HepG2 (cell line): Measurements from ENCODE around the gene ACAP3. TPM values are rescaled to one million over a fixed set of nuclear protein-coding genes. Genes with fewer than 3 reads are reported as not detected.

Experiments
- ATAC-seq: fragments of 200-7000 bp; cut with Tn5 transposase; 3 replicates; pipeline ENCODE4 v1.9.1; 2020; ENCODE audit warnings: mild to moderate bottlenecking, moderate library complexity
- BruUV-seq: library from RNA; stranded (reverse); fragments of 400-500 nt; replicated peaks from 2 replicates; lab custom pipeline; 2021; lab: Mats Ljungman, UMichigan
- CTCF ChIA-PET: fragments of 300-600 bp; formaldehyde crosslinking; extraction: SDS; loops from one replicate; lab custom pipeline; 2021; ENCODE audit warnings: low total read pairs, inconsistent platforms, low intra/inter-chr PET ratio; lab: Yijun Ruan, JAX
- POLR2A ChIA-PET: fragments of 350-600 bp; sonication (Branson Sonifier 250); formaldehyde crosslinking; loops from one replicate; lab custom pipeline; 2020; ENCODE audit warnings: antibody characterized with exemption, inconsistent platforms; lab: Yijun Ruan, JAX
- DNase-seq: peaks from one replicate; pipeline ENCODE4 v3.0.0-alpha.2; 2015; ENCODE audit warnings: low spot score
- FAIRE-seq: peaks from 3 replicates; lab custom pipeline; 2011; peaks lifted over from hg19 to GRCh38; lab: Jason Lieb, UNC
- H2AFZ ChIP-seq: one replicate; pipeline ENCODE4 v1.6.1; 2011; ENCODE audit warnings: low read length, inconsistent platforms
- H3K27ac ChIP-seq: fragments of 300-600 bp; 3 replicates; pipeline ENCODE4 v1.8.0; 2011; ENCODE audit warnings: mixed run types, mild to moderate bottlenecking, mixed read lengths, low read length, inconsistent platforms; ENCODE audit not compliant: insufficient read depth; ENCODE audit errors: extremely low read length
- H3K27me3 ChIP-seq, 2 experiments: fragments of 200-600 bp in 1 of 2; 2 replicates in 1 of 2; 3 replicates in 1 of 2; pipeline versions ENCODE4 v1.6.0 to v1.8.0; 2011; ENCODE audit warnings: low read length in 2 of 2, mild to moderate bottlenecking in 2 of 2, moderate library complexity in 2 of 2, inconsistent platforms in 1 of 2; ENCODE audit not compliant: insufficient read depth in 2 of 2, control insufficient read depth in 1 of 2
- H3K36me3 ChIP-seq, 2 experiments: fragments of 200-600 bp in 1 of 2; replicated peaks in 1 of 2; 2 replicates in 1 of 2; 3 replicates in 1 of 2; pipeline versions ENCODE4 v1.5.1 to v1.8.0; 2011; ENCODE audit warnings: low read length in 2 of 2, inconsistent platforms in 1 of 2; ENCODE audit not compliant: insufficient read depth in 2 of 2, control insufficient read depth in 1 of 2
- H3K4me1 ChIP-seq: 2 replicates; pipeline ENCODE4 v1.5.1; 2012; ENCODE audit warnings: low read length, inconsistent platforms; ENCODE audit not compliant: insufficient read depth
- H3K4me2 ChIP-seq: 2 replicates; pipeline ENCODE4 v1.6.0; 2011; ENCODE audit warnings: low read depth, low read length, inconsistent platforms
- H3K4me3 ChIP-seq, 3 experiments: fragments of 200-600 bp in 1 of 3; sonication (generic), shearing (Covaris generic) in 1 of 3; replicated peaks in 1 of 3; 2 replicates each; pipeline ENCODE4 v1.5.1; 2011 to 2016; ENCODE audit warnings: low read length in 3 of 3, inconsistent platforms in 2 of 3, low read depth in 2 of 3, mild to moderate bottlenecking in 2 of 3, control low read depth in 1 of 3, mixed read lengths in 1 of 3; ENCODE audit not compliant: insufficient read depth in 1 of 3
- H3K79me2 ChIP-seq: one replicate; pipeline ENCODE4 v1.6.1; 2011; ENCODE audit warnings: low read length, inconsistent platforms; ENCODE audit not compliant: insufficient read depth
- H3K9ac ChIP-seq: 2 replicates; pipeline ENCODE4 v1.6.0; 2011; ENCODE audit warnings: mild to moderate bottlenecking, low read depth, low read length, inconsistent platforms; ENCODE audit not compliant: insufficient read depth
- H3K9me3 ChIP-seq: 2 replicates; pipeline ENCODE4 v1.5.1; 2012; ENCODE audit warnings: mild to moderate bottlenecking, low read length
- H4K20me1 ChIP-seq: 2 replicates; pipeline ENCODE4 v1.6.0; 2011; ENCODE audit warnings: inconsistent platforms, mild to moderate bottlenecking, low read length, moderate library complexity; ENCODE audit not compliant: insufficient read depth
- BHLHE40 ChIP-seq: IDR thresholded peaks from 2 replicates; pipeline ENCODE4 v1.6.1; 2011; ENCODE audit warnings: low read length, improper control_type of control experiment
- CREBL2 ChIP-seq: sonication (generic); formaldehyde crosslinking; IDR thresholded peaks from 2 replicates; pipeline ENCODE4 v1.8.1; 2023; ENCODE audit warnings: missing genetic modification reagents, mild to moderate bottlenecking, borderline replicate concordance
- HES4 ChIP-seq: sonication (generic); formaldehyde crosslinking; IDR thresholded peaks from 2 replicates; pipeline ENCODE4 v1.9.0; 2021; ENCODE audit warnings: mild to moderate bottlenecking, missing genetic modification reagents, borderline replicate concordance
- HNF1A ChIP-seq, 2 experiments: sonication (generic) in 1 of 2; formaldehyde crosslinking in 1 of 2; IDR thresholded peaks; 2 replicates each; pipeline versions ENCODE4 v1.4.0 to v1.6.1; 2016 to 2020; ENCODE audit warnings: borderline replicate concordance in 1 of 2, low read depth in 1 of 2, mild to moderate bottlenecking in 1 of 2, missing genetic modification reagents in 1 of 2
- PAF1 ChIP-seq: IDR thresholded peaks from 2 replicates; pipeline ENCODE4 v1.6.1; 2016; ENCODE audit warnings: missing genetic modification reagents, missing compliant biosample characterization
- RBFOX2 ChIP-seq: fragments of 200-400 bp; formaldehyde crosslinking; IDR thresholded peaks from 2 replicates; pipeline ENCODE4 v1.6.1; 2017; ENCODE audit warnings: low read depth, mild to moderate bottlenecking, low read length
- SIX4 ChIP-seq: sonication (generic); formaldehyde crosslinking; IDR thresholded peaks from 2 replicates; pipeline ENCODE4 v1.4.0; 2020; ENCODE audit warnings: missing genetic modification reagents
- TAF1 ChIP-seq: sonication (generic); formaldehyde crosslinking; IDR thresholded peaks from 2 replicates; pipeline ENCODE4 v1.4.0; 2020; ENCODE audit warnings: missing genetic modification reagents
- ZNF441 ChIP-seq: sonication (generic); formaldehyde crosslinking; IDR thresholded peaks from 2 replicates; pipeline ENCODE4 v1.7.0; 2021; ENCODE audit warnings: missing genetic modification reagents, borderline replicate concordance
- ZNF501 ChIP-seq: sonication (generic); formaldehyde crosslinking; IDR thresholded peaks from 2 replicates; pipeline ENCODE4 v1.5.1; 2020; ENCODE audit warnings: mild to moderate bottlenecking, moderate library complexity, missing genetic modification reagents
- ZNF543 ChIP-seq: sonication (generic); formaldehyde crosslinking; IDR thresholded peaks from 2 replicates; pipeline ENCODE4 v1.4.0; 2020; ENCODE audit warnings: mild to moderate bottlenecking, missing genetic modification reagents
- ZNF770 ChIP-seq: sonication (generic); formaldehyde crosslinking; IDR thresholded peaks from 2 replicates; pipeline ENCODE4 v1.5.0; 2020; ENCODE audit warnings: mild to moderate bottlenecking, missing genetic modification reagents
- ZNF878 ChIP-seq: sonication (generic); formaldehyde crosslinking; IDR thresholded peaks from 2 replicates; pipeline ENCODE4 v1.8.1; 2023; ENCODE audit warnings: mild to moderate bottlenecking, missing genetic modification reagents, moderate library complexity
- WGBS: methylation state at CpG from one replicate; pipeline ENCODE4 v1.1.6; 2017; ENCODE audit warnings: low lambda C conversion rate; 5-methylcytosine and 5-hydroxymethylcytosine counted together
- in situ Hi-C: cut with HindIII; loops from 2 replicates; pipeline ENCODE4 v1.10.0; 2017; ENCODE audit warnings: low pct_unique_long_range_greater_than_20kb; ENCODE audit not compliant: extremely low pct_ligation_motif_present
- intact Hi-C: fragments of 100-400 bp; cut with micrococcal nuclease; formaldehyde crosslinking; loops from one replicate; pipeline ENCODE4 v1.10.0; 2022; ENCODE audit not compliant: unreplicated experiment
- polyA plus RNA-seq, 8 experiments: library from polyadenylated mRNA; depleted of rRNA in 3 of 8; stranded (reverse) in 7 of 8; unstranded in 1 of 8; fragments of >200 nt; fragmentation: Illumina TruSeq in 4 of 8; extraction: Trizol in 4 of 8; gene quantifications; 2 replicates each; pipeline versions ENCODE4 v1.2.1 to v1.2.3, GENCODE V29; 2011 to 2016; ENCODE audit warnings: low read depth in 4 of 8, missing spikeins in 1 of 8, mixed read lengths in 1 of 8; ENCODE audit not compliant: insufficient read depth in 1 of 8
- total RNA-seq, 5 experiments: library from RNA; depleted of rRNA; stranded (reverse); fragments of >200 nt; fragmentation: Illumina TruSeq; extraction: Trizol; gene quantifications; 2 replicates each; pipeline ENCODE4 v1.2.3, GENCODE V29; 2016; ENCODE audit warnings: low read depth in 1 of 5
- TF ChIP-seq, protein P1 (sequence below): sonication (generic); formaldehyde crosslinking; IDR thresholded peaks from 2 replicates; pipeline ENCODE4 v1.4.0; 2020; ENCODE audit warnings: missing genetic modification reagents, borderline replicate concordance

Gene ACAP3
- total and polyA plus RNA-seq, 2 of the 13 experiments (the other 11 are each of a cell fraction or from before 2014, with no cell fraction given): 29.4 to 50.8 TPM

GRCh38 chr1:1274299-1274930 is 33.3 kb downstream of the ACAP3 start:
- CTCF ChIA-PET: no interaction called here
- Histone ChIP-seq H3K4me2 (peak overlapping the region; percentile 79), H3K27me3 (no peaks in the 10 kb centered on the region; a peak in 1 of 5 replicates), H2AFZ (no peak overlapping the region), H3K9me3 (no peaks in the 10 kb centered on the region), H4K20me1 (peaks cover 21% of the 10 kb centered on the region; the same call in 1 of the 2 replicates), H3K9ac (peak overlapping the region; percentile 81), H3K36me3 (peaks cover 4 to 10% of the 10 kb centered on the region in 2 experiments; a peak in 1 of 5 replicates), H3K27ac (peak overlapping the region; percentile 64), H3K79me2 (peaks cover 37% of the 10 kb centered on the region), H3K4me1 (peaks cover 59% of the 10 kb centered on the region), H3K4me3 (peak overlapping the region; percentile 59 to 79 (median 70))
- no TSS peak for BruUV-seq
- no peak for DNase-seq
- in situ Hi-C loops: no loop called here
- no peak for FAIRE-seq
- peak; percentile 71 for ATAC-seq
- POLR2A ChIA-PET: interaction anchor here (0.6 to 2.2 kb wide), 11 partner anchors 7 to 273 kb away, joined by 3 to 11 read pairs (median 4); partner anchors contain the start of gene SDF4
- intact Hi-C loops: no loop called here
- 0% methylated on average over 2 of the region's 31 CpGs for WGBS
- no peak for TF ChIP-seq HNF1A (IDR thresholded peaks at IDR 0.05; ENCODE audit: low read depth)
- TF ChIP-seq HNF1A (CRISPR knock-in tag; IDR thresholded peaks at IDR 0.05; ENCODE audit: borderline replicate concordance): no peak
- TF ChIP-seq HES4 (CRISPR knock-in tag): peak; percentile 61; the same call in 1 of the 2 replicates
- 0 out of 2 replicates have a peak, but pooled peaks have one; percentile 39 for TF ChIP-seq ZNF543
- TF ChIP-seq ZNF770: peak; percentile 31; the same call in 1 of the 2 replicates
- TF ChIP-seq, protein P1, sequence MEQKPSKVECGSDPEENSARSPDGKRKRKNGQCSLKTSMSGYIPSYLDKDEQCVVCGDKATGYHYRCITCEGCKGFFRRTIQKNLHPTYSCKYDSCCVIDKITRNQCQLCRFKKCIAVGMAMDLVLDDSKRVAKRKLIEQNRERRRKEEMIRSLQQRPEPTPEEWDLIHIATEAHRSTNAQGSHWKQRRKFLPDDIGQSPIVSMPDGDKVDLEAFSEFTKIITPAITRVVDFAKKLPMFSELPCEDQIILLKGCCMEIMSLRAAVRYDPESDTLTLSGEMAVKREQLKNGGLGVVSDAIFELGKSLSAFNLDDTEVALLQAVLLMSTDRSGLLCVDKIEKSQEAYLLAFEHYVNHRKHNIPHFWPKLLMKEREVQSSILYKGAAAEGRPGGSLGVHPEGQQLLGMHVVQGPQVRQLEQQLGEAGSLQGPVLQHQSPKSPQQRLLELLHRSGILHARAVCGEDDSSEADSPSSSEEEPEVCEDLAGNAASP: no peak
- 0 out of 2 replicates have a peak, but pooled peaks have one; percentile 6 for TF ChIP-seq ZNF441
- peak; percentile 4; the same call in 1 of the 2 replicates for TF ChIP-seq ZNF878
- TF ChIP-seq SIX4: no peak
- TF ChIP-seq CREBL2 (CRISPR knock-in tag): no peak
- TF ChIP-seq PAF1 (CRISPR knock-in tag): no peak
- TF ChIP-seq RBFOX2: peak; percentile 4; the same call in 1 of the 2 replicates
- 0 out of 2 replicates have a peak, but pooled peaks have one; percentile 8 for TF ChIP-seq TAF1 (CRISPR knock-in tag)
- no peak for TF ChIP-seq BHLHE40
- TF ChIP-seq ZNF501 (CRISPR knock-in tag): peak; percentile 32; the same call in 1 of the 2 replicates
